Measurements from ENCODE around the gene GLRA3. TPM values are rescaled to one million over a fixed set of nuclear protein-coding genes. Genes with fewer than 3 reads are reported as not detected.

The GLRA3 gene
- total and polyA plus RNA-seq, 8 donors = 0.04 to 0.49 (median 0.12) TPM

- Histone ChIP-seq H3K4me1 (no peaks in the 10 kb centered on the region), H3K4me3 (no peak overlapping the region), H3K36me3 (no peaks in the 10 kb centered on the region), H3K9me3 (no peaks in the 10 kb centered on the region), H3K27ac (no peak overlapping the region), H3K27me3 (no peaks in the 10 kb centered on the region)
- TF ChIP-seq CTCF (IDR thresholded peaks at IDR 0.05) = no peak
- ATAC-seq = no peak
- DNase-seq = no peak
- 56 to 73% methylated on average over 2 of the region's 2 CpGs for WGBS, 2 donors
- intact Hi-C loops (cut with DNase I) = no loop called here
- FAIRE-seq = no peak
Measured at GRCh38 chr4:174848596-174848995, 19.5 kb upstream of the GLRA3 start.

GRCh38 chr4:174847801-174848427, 18.9 kb upstream of the GLRA3 start:
- H3K4me3 ChIP-seq = no peak overlapping the region
- no peak overlapping the region for H3K27ac ChIP-seq
- FAIRE-seq (no peak), ATAC-seq (no peak), DNase-seq (no peak)
- no peaks in the 10 kb centered on the region for H3K27me3 ChIP-seq
- H3K4me1 ChIP-seq = no peaks in the 10 kb centered on the region
- 34 to 39% methylated on average over 2 of the region's 2 CpGs for WGBS, 2 donors
- no peaks in the 10 kb centered on the region for H3K36me3 ChIP-seq
- no peak for TF ChIP-seq CTCF (IDR thresholded peaks at IDR 0.05)
- no peaks in the 10 kb centered on the region for H3K9me3 ChIP-seq
- intact Hi-C loops (cut with DNase I) = no loop called here

GRCh38 chr4:174835536-174835935, 6.5 kb upstream of the GLRA3 start:
- ATAC-seq (no peak), DNase-seq (no peak), FAIRE-seq (no peak)
- TF ChIP-seq CTCF (IDR thresholded peaks at IDR 0.05) = no peak
- H3K4me3 ChIP-seq = no peak overlapping the region
- H3K4me1 ChIP-seq = no peaks in the 10 kb centered on the region
- no peaks in the 10 kb centered on the region for H3K27me3 ChIP-seq
- H3K27ac ChIP-seq = no peak overlapping the region
- H3K9me3 ChIP-seq = no peaks in the 10 kb centered on the region
- intact Hi-C loops (cut with DNase I) = no loop called here
- H3K36me3 ChIP-seq = no peaks in the 10 kb centered on the region

- H3K4me3 ChIP-seq = no peak overlapping the region
- intact Hi-C loops (cut with DNase I) = no loop called here
- H3K4me1 ChIP-seq = no peaks in the 10 kb centered on the region
- H3K9me3 ChIP-seq = no peaks in the 10 kb centered on the region
- no peak for ATAC-seq
- no peak overlapping the region for H3K27ac ChIP-seq
- H3K27me3 ChIP-seq = no peaks in the 10 kb centered on the region
- DNase-seq = no peak
- H3K36me3 ChIP-seq = no peaks in the 10 kb centered on the region
- 68 to 83% methylated on average over 2 of the region's 2 CpGs for WGBS, 2 donors
- FAIRE-seq = no peak
- no peak for TF ChIP-seq CTCF (IDR thresholded peaks at IDR 0.05)
Measured at GRCh38 chr4:174834477-174834876, 5.4 kb upstream of the GLRA3 start.

GRCh38 chr4:174826660-174827059, 2.4 kb downstream of the GLRA3 start:
- Histone ChIP-seq H3K4me3 (no peak overlapping the region), H3K27me3 (no peaks in the 10 kb centered on the region), H3K36me3 (no peaks in the 10 kb centered on the region), H3K27ac (no peak overlapping the region), H3K9me3 (no peaks in the 10 kb centered on the region), H3K4me1 (no peaks in the 10 kb centered on the region)
- intact Hi-C loops (cut with DNase I) = no loop called here
- DNase-seq = no peak
- no peak for TF ChIP-seq CTCF (IDR thresholded peaks at IDR 0.05)
- FAIRE-seq = no peak
- ATAC-seq = no peak
